Kidney epithelial cell (primary cell): ENCODE data around the gene SPTBN1. TPM values are rescaled to one million over a fixed set of nuclear protein-coding genes. Genes with fewer than 3 reads are reported as not detected.

Source experiments
- DNase-seq: peaks from one replicate; pipeline ENCODE4 v3.0.0-alpha.2; 2010; ENCODE audit warnings: low read depth
- H3K27me3 ChIP-seq: 2 replicates; pipeline ENCODE4 v1.6.0; 2011; ENCODE audit warnings: low read length; ENCODE audit not compliant: control insufficient read depth, insufficient read depth
- H3K36me3 ChIP-seq: 2 replicates; pipeline ENCODE4 v1.5.1; 2011; ENCODE audit warnings: low read length; ENCODE audit not compliant: control insufficient read depth, insufficient read depth
- H3K4me3 ChIP-seq: 2 replicates; pipeline ENCODE4 v1.5.1; 2011; ENCODE audit warnings: low read depth, mild to moderate bottlenecking, control low read depth, low read length
- total RNA-seq: library from RNA; depleted of rRNA; stranded (reverse); fragments of >200 nt; gene quantifications from 2 replicates; pipeline ENCODE4 v1.2.3, GENCODE V29; 2015
- TF ChIP-seq, protein P1 (sequence below): IDR thresholded peaks from 2 replicates; pipeline ENCODE4 v1.5.1; 2011; ENCODE audit warnings: mild to moderate bottlenecking, moderate library complexity, low read length, control low read depth, inconsistent platforms; ENCODE audit not compliant: insufficient read depth, poor library complexity, severe bottlenecking

The SPTBN1 gene
- total RNA-seq, 1 donor from 2014 or later = 492 TPM

DNA sequence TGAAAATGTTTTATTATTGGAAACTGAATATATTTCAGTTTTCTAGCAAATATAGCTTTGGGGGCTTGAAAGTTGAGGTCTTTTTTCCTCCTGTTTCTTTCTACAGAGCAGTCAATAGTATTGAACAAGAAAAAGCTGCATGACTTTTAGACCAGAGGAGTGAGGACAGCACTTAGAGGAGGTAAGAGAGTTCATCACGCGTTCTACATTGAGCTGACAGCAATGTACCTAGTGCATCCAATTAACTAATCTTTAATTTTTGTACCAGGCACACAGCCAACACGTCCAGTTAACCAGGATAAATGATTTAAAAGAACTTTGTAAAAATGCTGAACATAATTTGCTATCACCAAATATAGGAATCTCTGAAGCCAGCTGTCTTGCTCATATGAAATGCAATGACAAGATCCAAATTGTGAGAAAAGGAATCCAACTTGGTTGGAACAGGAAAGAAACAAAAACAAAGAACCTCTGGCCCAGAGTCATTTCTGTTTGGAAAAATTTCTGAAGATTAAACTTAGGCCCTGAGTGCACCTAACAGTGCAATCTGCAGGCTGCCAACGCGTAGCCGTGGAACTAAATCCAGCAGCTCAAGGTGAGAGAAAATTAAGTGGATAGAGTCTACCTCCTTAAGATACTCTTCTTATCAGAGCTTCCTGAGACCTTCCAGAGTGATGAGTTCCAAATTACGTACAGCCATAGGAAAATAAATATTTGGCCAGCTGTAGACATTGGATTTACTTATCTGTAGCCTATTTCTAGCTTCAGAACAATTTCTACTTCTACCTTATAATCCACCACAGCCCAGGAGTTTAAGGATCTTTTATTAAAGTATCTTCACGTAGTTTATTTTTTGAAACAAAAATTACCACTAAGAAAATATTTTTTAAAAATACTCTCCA is 20.6 kb upstream of the SPTBN1 start:
- no peaks in the 10 kb centered on the region for H3K27me3 ChIP-seq
- TF ChIP-seq, protein P1, sequence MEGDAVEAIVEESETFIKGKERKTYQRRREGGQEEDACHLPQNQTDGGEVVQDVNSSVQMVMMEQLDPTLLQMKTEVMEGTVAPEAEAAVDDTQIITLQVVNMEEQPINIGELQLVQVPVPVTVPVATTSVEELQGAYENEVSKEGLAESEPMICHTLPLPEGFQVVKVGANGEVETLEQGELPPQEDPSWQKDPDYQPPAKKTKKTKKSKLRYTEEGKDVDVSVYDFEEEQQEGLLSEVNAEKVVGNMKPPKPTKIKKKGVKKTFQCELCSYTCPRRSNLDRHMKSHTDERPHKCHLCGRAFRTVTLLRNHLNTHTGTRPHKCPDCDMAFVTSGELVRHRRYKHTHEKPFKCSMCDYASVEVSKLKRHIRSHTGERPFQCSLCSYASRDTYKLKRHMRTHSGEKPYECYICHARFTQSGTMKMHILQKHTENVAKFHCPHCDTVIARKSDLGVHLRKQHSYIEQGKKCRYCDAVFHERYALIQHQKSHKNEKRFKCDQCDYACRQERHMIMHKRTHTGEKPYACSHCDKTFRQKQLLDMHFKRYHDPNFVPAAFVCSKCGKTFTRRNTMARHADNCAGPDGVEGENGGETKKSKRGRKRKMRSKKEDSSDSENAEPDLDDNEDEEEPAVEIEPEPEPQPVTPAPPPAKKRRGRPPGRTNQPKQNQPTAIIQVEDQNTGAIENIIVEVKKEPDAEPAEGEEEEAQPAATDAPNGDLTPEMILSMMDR = no peak
- no peaks in the 10 kb centered on the region for H3K36me3 ChIP-seq
- no peak for DNase-seq
- no peak overlapping the region for H3K4me3 ChIP-seq

DNA sequence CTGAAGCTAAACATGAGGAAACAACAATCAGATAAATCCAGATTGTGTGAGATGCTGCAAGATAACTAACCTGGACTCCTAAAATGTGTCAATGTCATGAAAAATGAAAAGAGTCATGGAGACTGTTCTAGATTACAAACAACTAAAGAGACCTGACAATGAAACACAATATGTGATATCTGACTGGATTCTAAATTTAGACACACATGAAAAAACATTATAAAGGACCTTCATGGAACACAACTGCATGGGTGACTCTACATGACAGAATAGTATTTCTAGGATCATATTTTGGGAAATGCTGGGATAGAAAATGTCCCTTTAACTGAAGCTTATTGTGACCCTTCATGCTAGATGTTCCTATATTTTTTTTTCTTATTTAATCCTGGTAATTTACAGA is 18.5 kb upstream of the SPTBN1 start:
- DNase-seq = no peak
- Histone ChIP-seq H3K36me3 (no peaks in the 10 kb centered on the region), H3K4me3 (no peak overlapping the region), H3K27me3 (no peaks in the 10 kb centered on the region)
- TF ChIP-seq, protein P1 = no peak

DNA sequence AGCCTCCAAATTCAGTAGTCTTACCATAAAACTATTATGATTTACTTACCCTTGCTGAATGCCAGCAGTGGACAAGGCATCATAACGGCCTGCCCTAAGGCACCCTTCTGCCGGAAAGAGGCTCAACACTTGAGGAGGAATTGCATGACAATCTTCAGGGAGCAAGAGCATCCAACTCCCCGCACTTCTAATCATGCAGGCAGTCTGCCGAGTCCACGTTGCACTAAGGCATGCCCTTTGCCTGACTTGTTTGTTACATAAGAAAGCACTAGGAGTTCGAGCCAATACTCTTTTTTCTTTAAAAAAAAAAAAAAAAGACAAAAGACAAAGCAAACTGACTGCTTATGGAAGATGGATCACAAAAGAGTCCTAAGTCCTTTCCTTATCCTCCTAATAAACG is 17.9 kb upstream of the SPTBN1 start:
- DNase-seq = no peak
- Histone ChIP-seq H3K27me3 (no peaks in the 10 kb centered on the region), H3K36me3 (no peaks in the 10 kb centered on the region), H3K4me3 (no peak overlapping the region)
- TF ChIP-seq, protein P1 = no peak

DNA sequence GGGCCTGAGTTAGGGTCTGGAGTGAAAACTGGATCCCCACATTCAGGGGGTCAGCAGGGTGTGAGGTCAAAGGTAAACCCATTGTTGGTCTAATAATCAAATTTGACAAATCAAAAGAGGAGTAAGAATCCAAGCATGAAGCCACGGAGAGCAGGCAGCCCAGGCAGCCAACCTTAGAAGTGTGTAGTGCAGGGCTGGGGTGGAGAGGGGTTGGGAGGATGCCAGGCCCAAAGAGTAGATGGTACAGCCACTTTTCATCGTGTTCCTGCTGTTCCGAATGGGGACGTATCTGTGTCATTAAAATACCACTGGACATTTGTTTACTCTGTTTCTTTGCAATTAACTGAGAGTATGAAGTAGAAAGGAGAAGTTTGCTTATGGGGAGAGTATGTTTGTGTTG is 16.5 kb upstream of the SPTBN1 start:
- DNase-seq = no peak
- H3K36me3 ChIP-seq = no peaks in the 10 kb centered on the region
- TF ChIP-seq, protein P1 = no peak

DNA sequence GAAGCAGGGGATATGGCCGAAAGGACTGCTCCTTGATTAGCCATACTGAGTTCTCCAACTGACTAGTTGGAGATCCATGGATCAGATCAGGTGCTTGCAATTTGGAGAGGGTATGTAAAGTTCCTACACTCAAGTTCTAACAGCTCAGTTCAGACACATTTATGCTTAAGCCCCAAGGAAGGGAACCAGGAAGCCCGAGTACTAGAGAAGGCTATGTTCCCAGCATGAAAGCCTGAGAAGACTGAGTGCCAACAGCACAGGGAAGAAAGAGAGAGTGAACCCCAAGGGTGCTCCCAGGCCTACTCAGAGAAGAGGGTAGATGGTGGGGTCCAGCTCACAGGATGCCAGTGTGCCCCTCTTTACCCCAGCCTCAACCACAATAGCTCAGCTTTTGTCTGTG is 16.1 kb upstream of the SPTBN1 start:
- no peaks in the 10 kb centered on the region for H3K27me3 ChIP-seq
- no peak for DNase-seq
- no peaks in the 10 kb centered on the region for H3K36me3 ChIP-seq
- H3K4me3 ChIP-seq = no peak overlapping the region
- TF ChIP-seq, protein P1 = no peak

More for the DNA sequence above, 16.5 kb upstream of the SPTBN1 start:
- Histone ChIP-seq H3K4me3 (no peak overlapping the region), H3K27me3 (no peaks in the 10 kb centered on the region)
